ENCODE data around the gene DSCAML1. TPM values are rescaled to one million over a fixed set of nuclear protein-coding genes. Genes with fewer than 3 reads are reported as not detected.

The DSCAML1 gene
- total RNA-seq, 1 experiment from 2014 or later: 0.15 TPM

- Histone ChIP-seq H3K79me1 (ENCODE audit: insufficient read depth, low read depth, low read length, poor library complexity, severe bottlenecking) (no peaks in the 10 kb centered on the region), H3K9me3 (ENCODE audit: control insufficient read depth, low read depth, low read length) (no peaks in the 10 kb centered on the region), H3K23ac (ENCODE audit: insufficient read length, low read depth, low read length) (no peak overlapping the region), H2BK15ac (ENCODE audit: low read depth, low read length) (no peak overlapping the region), H4K20me1 (ENCODE audit: control insufficient read depth, insufficient read depth, insufficient read length) (no peaks in the 10 kb centered on the region), H2BK20ac (ENCODE audit: low read depth, low read length, poor library complexity, severe bottlenecking) (no peak overlapping the region), H3K18ac (ENCODE audit: insufficient read length, low read depth, low read length) (no peak overlapping the region), H3K27me3 (ENCODE audit: insufficient read depth, low read length) (no peaks in the 10 kb centered on the region), H4K91ac (ENCODE audit: insufficient read length, low read depth, low read length) (no peak overlapping the region), H2AK5ac (ENCODE audit: insufficient read length, low read length) (no peak overlapping the region), H3K4me1 (ENCODE audit: insufficient read depth, low read length) (peaks cover 3% of the 10 kb centered on the region; the same call in 1 of the 2 replicates), H3K27ac (ENCODE audit: insufficient read length, low read depth, low read length) (no peak overlapping the region), H2BK12ac (ENCODE audit: insufficient read length, low read depth, low read length) (no peak overlapping the region), H3K9ac (ENCODE audit: extremely low read depth, insufficient read length, low read length) (no peak overlapping the region), H3K14ac (ENCODE audit: insufficient read depth, low read length) (no peak overlapping the region), H3K56ac (ENCODE audit: insufficient read length, low read depth, low read length) (no peak overlapping the region), H3K23me2 (ENCODE audit: insufficient read length, low read depth, low read length, poor library complexity, severe bottlenecking) (no peaks in the 10 kb centered on the region), H3T11ph (ENCODE audit: low read length) (no peak overlapping the region), H2BK5ac (ENCODE audit: insufficient read length, low read length) (no peak overlapping the region), H2AFZ (ENCODE audit: low read length) (no peak overlapping the region), H3K4me2 (ENCODE audit: insufficient read depth, insufficient read length, low read length) (no peak overlapping the region), H3K79me2 (ENCODE audit: insufficient read depth, low read length) (no peaks in the 10 kb centered on the region), H3K4ac (ENCODE audit: low read depth, low read length) (no peak overlapping the region), H4K5ac (ENCODE audit: insufficient read length, low read depth, low read length) (no peak overlapping the region), H4K8ac (replicated peaks; ENCODE audit: insufficient read length, low read depth, low read length) (no peak overlapping the region), H2BK120ac (ENCODE audit: low read depth, low read length, poor library complexity, severe bottlenecking) (no peak overlapping the region)
- TF ChIP-seq, protein P1, sequence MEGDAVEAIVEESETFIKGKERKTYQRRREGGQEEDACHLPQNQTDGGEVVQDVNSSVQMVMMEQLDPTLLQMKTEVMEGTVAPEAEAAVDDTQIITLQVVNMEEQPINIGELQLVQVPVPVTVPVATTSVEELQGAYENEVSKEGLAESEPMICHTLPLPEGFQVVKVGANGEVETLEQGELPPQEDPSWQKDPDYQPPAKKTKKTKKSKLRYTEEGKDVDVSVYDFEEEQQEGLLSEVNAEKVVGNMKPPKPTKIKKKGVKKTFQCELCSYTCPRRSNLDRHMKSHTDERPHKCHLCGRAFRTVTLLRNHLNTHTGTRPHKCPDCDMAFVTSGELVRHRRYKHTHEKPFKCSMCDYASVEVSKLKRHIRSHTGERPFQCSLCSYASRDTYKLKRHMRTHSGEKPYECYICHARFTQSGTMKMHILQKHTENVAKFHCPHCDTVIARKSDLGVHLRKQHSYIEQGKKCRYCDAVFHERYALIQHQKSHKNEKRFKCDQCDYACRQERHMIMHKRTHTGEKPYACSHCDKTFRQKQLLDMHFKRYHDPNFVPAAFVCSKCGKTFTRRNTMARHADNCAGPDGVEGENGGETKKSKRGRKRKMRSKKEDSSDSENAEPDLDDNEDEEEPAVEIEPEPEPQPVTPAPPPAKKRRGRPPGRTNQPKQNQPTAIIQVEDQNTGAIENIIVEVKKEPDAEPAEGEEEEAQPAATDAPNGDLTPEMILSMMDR (conservative IDR thresholded peaks at IDR 0.05): no peak
- Mint-ChIP-seq H3K4me1 (peaks cover 31 to 42% of the 10 kb centered on the region in 2 experiments), H3K27me3 (ENCODE audit: low read depth) (peaks cover 16% of the 10 kb centered on the region), H3K9me3 (peaks cover 0 to 7% of the 10 kb centered on the region in 2 experiments; a peak in 1 of 5 replicates), H3K4me3 (no peak overlapping the region; a peak in 1 of 5 replicates), H3K27ac (peak overlapping the region in 1 of 3 experiments; percentile 86; a peak in 2 of 7 replicates), H3K36me3 (ENCODE audit: insufficient read depth in 1 of 3, low read depth in 3 of 3) (no peaks in the 10 kb centered on the region)
- no peak for DNase-seq
- WGBS (ENCODE audit: extremely low coverage, insufficient read length, low lambda C conversion rate): no CpG with 5 or more reads among the region's 5 CpGs
These were observed 62.4 kb downstream of the DSCAML1 start for GRCh38 chr11:117734601-117735024.

All from H9 (cell line).